DND-41 (cell line): ENCODE data around the gene KPTN.

ENCODE experiments used
- ATAC-seq: fragments of 200-7000 bp; cut with Tn5 transposase; 3 replicates; pipeline ENCODE4 v1.9.1; 2021; ENCODE audit warnings: low read depth; ENCODE audit not compliant: insufficient read depth
- DNase-seq: peaks from one replicate; pipeline ENCODE4 v3.0.0-alpha.2; 2020
- H2AFZ ChIP-seq: 2 replicates; pipeline ENCODE4 v1.6.0; 2012; ENCODE audit warnings: low read depth, low read length
- H3K27ac ChIP-seq: 2 replicates; pipeline ENCODE4 v1.5.1; 2012; ENCODE audit warnings: low read length, inconsistent platforms
- H3K27me3 ChIP-seq: fragments of 200-600 bp; sonication (generic); 2 replicates; pipeline ENCODE4 v1.6.0; 2012; ENCODE audit warnings: low read length, mild to moderate bottlenecking, inconsistent platforms; ENCODE audit not compliant: insufficient read depth, poor library complexity
- H3K36me3 ChIP-seq: 2 replicates; pipeline ENCODE4 v1.5.1; 2012; ENCODE audit warnings: low read length, inconsistent platforms; ENCODE audit not compliant: insufficient read depth
- H3K4me1 ChIP-seq: 2 replicates; pipeline ENCODE4 v1.5.1; 2012; ENCODE audit warnings: mild to moderate bottlenecking, low read length; ENCODE audit not compliant: insufficient read depth
- H3K4me2 ChIP-seq: 2 replicates; pipeline ENCODE4 v1.6.0; 2012; ENCODE audit warnings: mild to moderate bottlenecking, moderate library complexity, low read length, inconsistent platforms; ENCODE audit not compliant: insufficient read depth
- H3K4me3 ChIP-seq, 2 experiments: fragments of 200-600 bp in 1 of 2; shearing (Covaris generic) in 1 of 2; 2 replicates each; pipeline ENCODE4 v1.5.1; 2012 to 2016; ENCODE audit warnings: inconsistent platforms in 2 of 2, low read length in 2 of 2, mild to moderate bottlenecking in 2 of 2, low read depth in 1 of 2, moderate library complexity in 1 of 2
- H3K79me2 ChIP-seq: 2 replicates; pipeline ENCODE4 v1.6.0; 2012; ENCODE audit warnings: low read length, inconsistent platforms; ENCODE audit not compliant: insufficient read depth
- H3K9ac ChIP-seq: 2 replicates; pipeline ENCODE4 v1.6.0; 2012; ENCODE audit warnings: low read depth, mild to moderate bottlenecking, inconsistent platforms, low read length, moderate library complexity
- H3K9me3 ChIP-seq: 2 replicates; pipeline ENCODE4 v1.5.1; 2012; ENCODE audit warnings: low read length, moderate library complexity, mild to moderate bottlenecking, inconsistent platforms; ENCODE audit not compliant: insufficient read depth, severe bottlenecking
- H4K20me1 ChIP-seq: 2 replicates; pipeline ENCODE4 v1.6.0; 2012; ENCODE audit warnings: low read length; ENCODE audit not compliant: insufficient read depth
- CTCF ChIP-seq: IDR thresholded peaks from 2 replicates; pipeline ENCODE4 v1.5.1; 2012; ENCODE audit warnings: borderline replicate concordance, low read length, moderate library complexity, mild to moderate bottlenecking; ENCODE audit not compliant: poor library complexity, severe bottlenecking; ENCODE audit errors: extremely low read depth
- EZH2 ChIP-seq: IDR thresholded peaks from 3 replicates; pipeline ENCODE4 v1.6.1; 2012; ENCODE audit warnings: borderline replicate concordance, low read depth, mild to moderate bottlenecking, moderate library complexity, low read length, inconsistent platforms; ENCODE audit not compliant: severe bottlenecking

The KPTN gene

GRCh38 chr19:47508721-47509120, 24.7 kb upstream of the KPTN start:
- H3K4me1 ChIP-seq = peaks cover 19% of the 10 kb centered on the region
- H3K79me2 ChIP-seq = peaks cover 78% of the 10 kb centered on the region
- no peak for ATAC-seq
- H3K36me3 ChIP-seq = peaks cover 12% of the 10 kb centered on the region
- no peak overlapping the region for H3K9ac ChIP-seq
- H3K27ac ChIP-seq = no peak overlapping the region
- DNase-seq = no peak
- H3K27me3 ChIP-seq = no peaks in the 10 kb centered on the region
- H3K4me3 ChIP-seq = no peak overlapping the region
- H2AFZ ChIP-seq = no peak overlapping the region
- no peak overlapping the region for H3K4me2 ChIP-seq
- TF ChIP-seq CTCF (no peak), EZH2 (no peak)
- H3K9me3 ChIP-seq = no peaks in the 10 kb centered on the region
- peaks cover 87% of the 10 kb centered on the region for H4K20me1 ChIP-seq

DNA sequence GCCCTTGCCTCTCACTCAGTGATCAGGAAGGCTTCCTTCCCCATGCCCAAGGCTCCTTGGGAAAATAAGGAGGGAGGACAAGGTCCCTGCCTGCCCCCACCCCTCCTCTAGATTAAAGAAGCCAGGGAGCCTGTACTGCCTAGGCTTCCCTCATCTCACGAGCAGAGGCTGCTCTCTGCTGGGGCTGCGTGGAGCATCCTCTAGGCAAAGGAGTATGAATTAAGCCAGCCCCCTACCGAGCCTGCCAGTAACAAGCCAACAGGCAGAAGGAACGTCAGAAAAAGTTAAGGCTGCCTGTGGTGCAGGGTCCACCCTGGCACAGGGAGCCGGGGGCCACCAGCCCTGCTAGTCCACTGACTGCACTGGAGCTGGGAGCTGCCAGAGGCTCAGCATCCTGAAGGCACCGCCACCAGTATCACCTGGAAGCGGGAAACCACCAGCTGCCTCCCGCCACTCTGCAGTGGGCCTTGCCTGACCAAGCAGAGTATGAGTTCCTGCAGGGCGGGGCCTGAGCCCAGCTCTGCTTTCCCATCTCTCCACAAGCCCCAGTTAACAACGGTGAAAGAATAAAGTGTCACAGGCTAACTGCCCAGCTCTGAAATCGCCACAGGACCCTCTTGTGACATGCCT, 24.0 kb upstream of the KPTN start:
- DNase-seq (no peak), ATAC-seq (no peak)

GRCh38 chr19:47507012-47507411, 23.0 kb upstream of the KPTN start:
- H3K4me2 ChIP-seq = no peak overlapping the region
- H3K27me3 ChIP-seq = no peaks in the 10 kb centered on the region
- H3K36me3 ChIP-seq = peaks cover 27% of the 10 kb centered on the region
- no peak for DNase-seq
- H3K9me3 ChIP-seq = no peaks in the 10 kb centered on the region
- H2AFZ ChIP-seq = no peak overlapping the region
- no peak overlapping the region for H3K27ac ChIP-seq
- no peak for TF ChIP-seq EZH2
- no peak for TF ChIP-seq CTCF
- H3K4me3 ChIP-seq = no peak overlapping the region
- H3K9ac ChIP-seq = no peak overlapping the region
- H4K20me1 ChIP-seq = peaks cover 82% of the 10 kb centered on the region
- ATAC-seq = no peak
- peaks cover 61% of the 10 kb centered on the region for H3K79me2 ChIP-seq
- H3K4me1 ChIP-seq = peaks cover 2% of the 10 kb centered on the region; the same call in 1 of the 2 replicates

More for the DNA sequence above, 24.0 kb upstream of the KPTN start:
- no peaks in the 10 kb centered on the region for H3K27me3 ChIP-seq
- peaks cover 71% of the 10 kb centered on the region for H3K79me2 ChIP-seq
- TF ChIP-seq EZH2 (no peak), CTCF (no peak)
- peaks cover 88% of the 10 kb centered on the region for H4K20me1 ChIP-seq
- H3K9me3 ChIP-seq = no peaks in the 10 kb centered on the region
- H3K36me3 ChIP-seq = peaks cover 19% of the 10 kb centered on the region
- H2AFZ ChIP-seq = no peak overlapping the region
- H3K27ac ChIP-seq = no peak overlapping the region
- peaks cover 12% of the 10 kb centered on the region for H3K4me1 ChIP-seq
- H3K4me2 ChIP-seq = no peak overlapping the region
- H3K9ac ChIP-seq = no peak overlapping the region
- no peak overlapping the region for H3K4me3 ChIP-seq
